Measurements from ENCODE around the gene BTD.
"Not testable (repeated sequence)": the region's sequence is repeated elsewhere in the genome, so short reads cannot be mapped to it uniquely, and the experiment has no call there.

The BTD gene

DNA sequence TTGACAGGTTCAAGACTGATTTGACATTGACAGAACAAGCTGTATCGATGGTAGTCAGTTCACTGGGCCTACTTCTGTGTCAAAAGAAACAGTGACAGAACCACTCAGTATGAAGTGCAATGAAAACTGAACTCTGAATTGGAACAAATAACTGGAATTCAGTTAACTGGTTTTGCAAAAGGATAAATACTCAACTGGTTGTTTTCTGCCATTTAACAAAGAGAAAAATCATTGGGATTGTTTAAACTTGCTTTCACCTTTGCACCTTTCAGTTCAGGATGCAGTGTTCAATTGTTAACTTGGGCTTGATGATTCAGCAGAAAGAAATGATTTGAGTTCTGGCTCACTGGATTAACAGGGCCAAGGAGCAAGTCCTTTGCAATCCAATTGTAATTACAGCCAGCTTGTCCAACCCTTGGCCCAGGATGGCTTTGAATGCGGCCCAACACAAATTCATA is 4.9 kb downstream of the BTD start:
- DNase-seq: no peak

- DNase-seq: no peak
These were observed 8.7 kb downstream of the BTD start for GRCh38 chr3:15610082-15610759.

- DNase-seq: no peak
These were observed 9.5 kb downstream of the BTD start for GRCh38 chr3:15611018-15611417.

DNA sequence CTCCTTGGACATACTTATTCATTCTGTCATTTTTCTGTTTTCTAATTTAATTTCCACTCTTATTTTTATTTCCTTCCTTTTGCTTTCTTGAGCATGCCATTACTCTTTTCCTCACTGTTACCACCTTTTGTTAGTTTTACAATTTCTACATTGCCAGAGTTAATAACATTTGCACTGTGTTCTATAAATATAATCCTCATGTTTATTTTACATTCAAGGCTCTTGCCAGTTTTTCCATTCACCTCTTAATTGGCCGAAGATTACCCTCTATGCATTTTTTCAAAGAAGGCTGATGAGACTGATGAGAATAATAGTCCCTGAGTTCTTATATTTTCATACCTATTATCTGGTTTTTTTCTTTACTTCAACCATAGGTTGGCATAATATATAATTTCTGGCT is 10.5 kb downstream of the BTD start:
- DNase-seq: no peak

DNA sequence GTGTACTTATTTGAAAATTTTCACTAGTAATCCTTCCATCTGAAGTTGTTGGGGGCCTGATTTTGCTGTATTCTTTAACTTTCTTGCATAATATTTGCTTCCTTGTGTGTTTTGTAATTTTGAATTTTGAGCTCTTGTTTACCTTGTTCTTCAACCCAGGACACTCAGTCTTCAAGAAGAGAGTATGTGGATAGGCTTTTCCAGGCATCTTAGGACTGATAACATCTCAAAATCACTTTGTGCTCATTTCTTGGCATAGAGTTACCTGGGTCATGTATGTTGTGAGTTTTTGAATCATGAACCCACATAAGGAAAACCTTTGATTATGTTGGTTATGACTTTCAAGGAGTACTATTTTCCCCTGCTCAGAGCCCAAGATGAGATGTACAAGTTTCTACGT is 13.4 kb downstream of the BTD start:
- no peak for DNase-seq

GRCh38 chr3:15616053-15616452 is 14.5 kb downstream of the BTD start:
- no peak for DNase-seq

DNA sequence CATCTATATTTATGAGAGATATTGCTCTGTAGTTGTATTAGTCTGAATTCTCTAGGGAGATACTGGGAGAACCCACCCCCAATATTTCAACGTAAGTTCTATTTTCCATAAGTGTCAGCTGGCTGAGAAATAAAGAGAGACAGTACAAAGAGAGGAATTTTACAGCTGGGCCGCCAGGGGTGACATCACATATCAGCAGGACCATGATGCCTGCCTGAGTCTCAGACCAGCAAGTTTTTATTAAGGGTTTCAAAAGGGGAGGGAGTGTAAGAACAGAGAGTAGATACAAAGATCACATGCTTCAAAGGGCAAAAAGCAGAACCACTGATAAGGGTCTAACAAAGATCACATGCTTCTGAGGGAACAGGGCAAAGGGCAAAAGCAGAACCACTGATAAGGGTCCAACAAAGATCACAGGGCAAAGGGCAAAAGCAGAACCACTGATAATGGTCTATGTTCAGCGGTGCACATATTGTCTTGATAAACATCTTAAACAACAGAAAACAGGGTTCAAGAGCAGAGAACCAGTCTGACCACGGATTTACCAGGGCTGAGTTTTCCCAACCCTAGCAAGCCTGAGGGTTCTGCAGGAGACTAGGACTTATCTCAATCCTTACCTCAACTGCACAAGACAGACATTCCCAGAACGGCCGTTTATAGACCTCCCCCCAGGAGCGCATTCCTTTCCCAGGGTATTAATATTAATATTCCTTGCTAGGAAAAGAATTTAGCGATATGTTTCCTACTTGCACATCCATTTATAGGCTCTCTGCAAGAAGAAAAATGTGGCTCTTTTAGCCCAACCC is 18.3 kb downstream of the BTD start:
- not testable (repeated sequence) for DNase-seq

DNA sequence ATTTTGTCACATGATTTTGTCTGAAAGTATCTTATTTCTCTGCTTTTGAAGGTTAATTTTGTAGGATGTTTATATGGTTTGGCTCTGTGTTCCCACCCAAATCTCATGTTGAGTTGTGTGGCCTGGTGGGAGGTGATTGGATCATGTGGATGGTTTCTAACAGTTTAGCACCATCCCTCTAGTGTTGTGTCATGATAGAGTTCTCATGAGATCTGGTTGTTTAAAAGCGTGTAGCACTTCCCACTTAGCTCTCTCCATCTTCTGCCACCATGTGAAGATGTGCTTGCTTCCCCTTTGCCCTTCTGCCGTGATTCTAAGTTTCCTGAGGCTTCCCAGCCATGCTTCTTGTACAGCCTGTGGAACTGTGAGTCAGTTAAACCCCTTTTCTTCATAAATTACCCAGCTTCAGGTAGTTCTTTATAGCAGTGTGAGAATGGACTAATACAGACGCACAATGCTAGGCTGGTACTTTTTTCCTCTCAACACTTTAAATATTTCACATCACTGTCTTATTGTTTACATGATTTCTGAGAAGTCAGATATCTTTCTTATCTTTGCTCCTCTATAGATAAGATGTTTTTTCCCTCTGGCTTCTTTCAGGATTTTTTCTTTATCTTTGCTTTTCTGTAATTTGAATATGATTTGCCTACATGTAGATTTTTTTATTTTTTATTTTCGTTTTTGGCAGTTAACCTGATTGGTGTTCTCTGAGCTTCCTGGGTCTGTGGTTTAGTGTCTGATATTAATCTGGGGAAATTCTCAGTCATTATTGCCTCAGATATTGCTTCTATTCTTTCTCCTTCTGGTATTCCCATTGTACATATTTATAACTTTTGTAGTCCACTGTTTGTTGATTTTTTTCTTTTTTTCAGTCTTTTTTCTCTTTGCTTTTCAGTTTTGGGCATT is 22.2 kb downstream of the BTD start:
- no peak for DNase-seq

- no peak for DNase-seq
These were observed 27.4 kb downstream of the BTD start for GRCh38 chr3:15628967-15629366.

- DNase-seq: no peak
These were observed 28.5 kb downstream of the BTD start for GRCh38 chr3:15629860-15630597.

DNA sequence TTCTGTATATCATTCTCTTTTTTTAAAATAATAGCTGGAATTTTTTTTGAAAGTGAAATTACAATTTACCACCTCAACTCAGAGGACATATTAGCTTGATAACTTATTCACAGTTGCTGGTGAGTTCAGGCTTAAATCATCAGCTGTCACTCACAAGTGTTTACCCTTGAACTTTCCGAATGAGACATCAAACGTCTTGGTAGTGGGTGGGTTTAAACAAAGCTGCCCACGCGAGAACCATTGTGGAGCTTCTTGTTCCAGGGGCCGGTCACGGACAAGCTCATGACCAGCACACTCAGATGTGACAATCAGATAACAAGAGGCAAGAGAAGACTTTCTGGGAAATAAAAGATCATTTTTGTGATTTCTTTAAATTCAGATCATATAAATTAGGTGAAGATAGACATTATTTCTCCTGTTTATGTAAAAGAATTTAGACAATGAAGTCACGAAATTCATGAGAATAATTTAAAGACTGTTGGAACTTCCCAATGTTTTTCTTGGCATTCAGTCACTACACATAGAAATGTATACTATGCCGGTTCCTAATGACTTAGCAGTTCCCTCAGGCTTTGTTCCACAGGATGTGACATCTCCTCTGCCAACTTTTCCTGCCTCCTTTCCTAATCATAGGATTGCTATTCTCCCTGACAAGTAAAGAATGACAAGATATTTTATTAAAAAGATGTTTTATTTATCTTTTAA is 29.3 kb downstream of the BTD start:
- DNase-seq: no peak

GRCh38 chr3:15631426-15632211 is 30.1 kb downstream of the BTD start:
- no peak for DNase-seq

DNA sequence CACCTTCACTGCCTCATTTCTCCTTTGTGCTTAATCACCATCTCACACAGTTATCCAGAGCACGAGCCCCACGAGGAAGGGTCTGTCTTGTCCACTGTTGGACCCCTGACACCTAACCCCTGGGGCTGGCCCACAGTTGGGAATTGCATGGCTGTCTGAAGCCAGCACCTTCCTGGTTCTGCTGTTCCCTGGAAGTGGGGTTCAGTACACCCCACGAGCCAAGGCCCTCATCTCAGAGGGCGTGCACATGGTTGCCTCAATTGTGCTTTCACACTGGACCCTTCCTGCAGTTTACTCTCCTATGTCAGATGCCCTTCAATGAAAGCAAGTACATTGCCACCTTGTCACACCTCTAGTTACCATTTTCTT is 30.7 kb downstream of the BTD start:
- DNase-seq: no peak

DNA sequence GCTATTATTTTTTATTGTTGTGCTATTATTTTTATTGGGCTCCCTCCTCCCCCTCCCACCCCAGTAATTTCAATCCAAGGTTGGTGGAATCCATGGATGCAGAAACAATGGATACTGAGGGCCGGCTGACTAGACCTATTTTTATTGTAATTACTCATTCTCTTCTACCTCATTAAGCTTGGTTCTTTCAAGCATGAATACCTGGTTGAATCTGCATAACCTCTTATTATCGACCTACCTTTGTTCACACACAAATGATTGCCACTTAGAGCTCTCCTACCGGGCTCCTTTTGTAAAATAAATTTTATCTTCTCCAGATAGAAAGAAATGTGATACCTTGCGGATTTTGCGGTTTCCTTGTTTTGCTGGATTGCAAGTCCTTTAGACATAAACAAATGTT is 31.6 kb downstream of the BTD start:
- DNase-seq: no peak

DNA sequence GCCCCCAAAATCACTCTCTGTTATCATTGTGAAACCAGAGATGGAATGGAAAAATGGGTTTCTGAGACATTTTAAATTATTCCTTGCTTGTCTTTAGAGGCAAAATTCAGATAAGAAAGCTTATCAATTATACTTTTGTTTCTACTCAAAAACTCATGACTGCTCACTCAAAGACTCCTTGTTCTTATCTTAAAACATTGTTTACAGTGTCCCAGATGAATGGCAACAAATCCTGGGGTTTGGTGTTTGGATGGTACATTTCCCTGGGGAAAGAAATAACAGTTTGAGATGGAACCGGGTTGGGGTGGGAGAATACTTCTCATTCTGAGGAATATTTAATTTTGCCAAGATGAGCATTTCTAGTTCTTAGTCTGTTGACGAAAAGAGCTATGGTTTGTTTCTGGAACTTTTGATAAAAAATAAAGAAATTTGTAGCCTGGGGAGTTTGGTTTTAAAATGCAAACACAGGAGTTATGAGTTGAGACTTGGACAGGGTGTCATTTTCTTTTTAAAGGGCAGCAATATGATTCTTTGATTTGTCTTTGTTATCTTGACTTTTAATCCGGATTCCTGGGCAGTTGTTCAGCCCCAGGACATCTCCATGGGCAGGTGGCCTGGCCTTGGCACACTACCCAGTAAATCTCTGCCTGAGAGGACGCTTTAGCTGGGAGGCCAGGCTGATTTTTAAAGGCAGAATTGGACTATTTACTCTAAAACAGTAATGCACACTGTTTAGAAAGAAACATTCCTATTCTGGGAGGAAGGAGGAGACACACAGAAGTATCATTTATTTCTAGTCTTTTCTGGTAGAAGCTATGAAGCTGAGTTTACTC is 32.4 kb downstream of the BTD start:
- DNase-seq: no peak

GRCh38 chr3:15634671-15635070 is 33.1 kb downstream of the BTD start:
- no peak for DNase-seq

DNA sequence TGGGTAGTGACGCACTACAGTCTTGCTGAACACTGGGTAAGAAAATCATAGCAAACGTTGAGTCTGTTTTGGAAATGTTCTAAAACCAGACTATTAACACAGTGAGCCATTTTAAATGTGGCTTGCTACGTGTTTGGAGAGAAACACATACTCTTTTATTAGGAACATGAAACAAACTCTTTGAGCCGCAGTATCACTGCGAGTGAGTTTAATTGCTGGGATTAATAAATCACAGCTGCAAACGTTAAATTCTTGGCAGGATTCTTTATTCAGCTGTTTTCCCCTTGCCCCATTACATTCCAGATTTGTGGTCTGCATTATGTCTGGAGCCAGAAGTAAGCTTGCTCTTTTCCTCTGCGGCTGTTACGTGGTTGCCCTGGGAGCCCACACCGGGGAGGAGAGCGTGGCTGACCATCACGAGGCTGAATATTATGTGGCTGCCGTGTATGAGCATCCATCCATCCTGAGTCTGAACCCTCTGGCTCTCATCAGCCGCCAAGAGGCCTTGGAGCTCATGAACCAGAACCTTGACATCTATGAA is 33.6 kb downstream of the BTD start:
- DNase-seq: no peak

DNA sequence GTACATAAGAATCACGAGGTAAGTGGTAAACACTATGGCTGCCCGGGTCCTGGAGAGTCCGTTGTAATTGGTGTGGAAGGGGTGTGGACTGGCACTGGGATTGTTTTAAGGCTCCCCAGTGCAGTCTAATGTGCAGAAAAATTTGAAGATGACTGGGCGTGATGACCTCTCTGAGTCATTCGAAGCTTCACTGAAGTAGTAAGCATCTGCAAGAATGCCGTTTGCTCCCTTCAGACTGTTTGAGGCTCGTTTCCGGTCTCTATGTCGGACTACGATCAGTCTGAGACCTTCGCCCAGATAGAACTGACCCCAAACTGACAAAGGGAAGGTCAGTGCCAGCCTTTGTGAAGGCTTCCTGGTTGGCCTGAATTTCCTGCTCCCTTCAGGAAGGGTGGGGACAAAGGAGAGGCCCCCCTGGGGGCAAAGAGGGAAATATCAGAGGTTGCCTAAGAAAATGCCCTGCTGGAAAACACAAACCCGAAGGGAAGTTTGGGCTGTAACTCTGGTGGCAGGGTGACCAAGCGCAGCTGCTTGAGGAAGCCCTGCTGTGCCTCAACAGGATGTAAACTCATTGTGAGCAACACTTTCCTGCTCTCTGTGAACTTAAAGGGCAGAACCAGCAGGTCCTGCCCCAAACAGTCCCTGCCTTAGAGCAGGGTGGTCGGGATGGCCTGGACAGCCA is 34.6 kb downstream of the BTD start:
- DNase-seq: no peak
